Breast epithelium (tissue), 3 donors: ENCODE results near the gene SRPRB.

Source experiments
- POLR2A ChIP-seq: fragments of 450-650 bp; IDR thresholded peaks from one replicate; pipeline ENCODE4 v1.6.1; 2016; ENCODE audit warnings: antibody characterized with exemption, mild to moderate bottlenecking, moderate library complexity
- TF ChIP-seq, protein P1 (sequence below), 3 donors: fragments of 450-650 bp; IDR thresholded peaks; one replicate each; pipeline ENCODE4 v1.5.1; 2016 to 2017; ENCODE audit warnings: antibody characterized with exemption in 3 of 3, mild to moderate bottlenecking in 3 of 3, moderate library complexity in 3 of 3

DNA sequence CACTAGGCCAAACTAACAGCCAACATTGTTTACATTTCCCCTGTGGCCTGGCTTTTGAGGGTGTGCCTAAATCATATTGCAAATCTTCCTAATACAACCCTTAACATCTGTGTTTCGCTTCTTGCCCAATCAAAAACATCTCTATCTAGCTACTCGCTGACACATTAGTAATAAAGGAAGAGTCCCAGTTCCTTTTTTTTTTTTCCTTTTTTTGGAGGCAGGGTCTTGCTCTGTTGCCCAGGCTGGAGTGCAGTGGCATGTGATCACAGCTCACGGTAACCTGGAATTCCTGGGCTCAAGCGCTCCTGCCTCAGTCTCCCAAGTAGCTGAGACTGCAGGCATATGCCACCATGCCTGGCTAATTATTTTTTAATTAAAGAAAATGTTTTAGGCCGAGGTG, 2.1 kb upstream of the SRPRB start:
- TF ChIP-seq, protein P1, sequence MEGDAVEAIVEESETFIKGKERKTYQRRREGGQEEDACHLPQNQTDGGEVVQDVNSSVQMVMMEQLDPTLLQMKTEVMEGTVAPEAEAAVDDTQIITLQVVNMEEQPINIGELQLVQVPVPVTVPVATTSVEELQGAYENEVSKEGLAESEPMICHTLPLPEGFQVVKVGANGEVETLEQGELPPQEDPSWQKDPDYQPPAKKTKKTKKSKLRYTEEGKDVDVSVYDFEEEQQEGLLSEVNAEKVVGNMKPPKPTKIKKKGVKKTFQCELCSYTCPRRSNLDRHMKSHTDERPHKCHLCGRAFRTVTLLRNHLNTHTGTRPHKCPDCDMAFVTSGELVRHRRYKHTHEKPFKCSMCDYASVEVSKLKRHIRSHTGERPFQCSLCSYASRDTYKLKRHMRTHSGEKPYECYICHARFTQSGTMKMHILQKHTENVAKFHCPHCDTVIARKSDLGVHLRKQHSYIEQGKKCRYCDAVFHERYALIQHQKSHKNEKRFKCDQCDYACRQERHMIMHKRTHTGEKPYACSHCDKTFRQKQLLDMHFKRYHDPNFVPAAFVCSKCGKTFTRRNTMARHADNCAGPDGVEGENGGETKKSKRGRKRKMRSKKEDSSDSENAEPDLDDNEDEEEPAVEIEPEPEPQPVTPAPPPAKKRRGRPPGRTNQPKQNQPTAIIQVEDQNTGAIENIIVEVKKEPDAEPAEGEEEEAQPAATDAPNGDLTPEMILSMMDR (IDR thresholded peaks at IDR 0.05) = no peak
- TF ChIP-seq POLR2A = no peak
